Measurements from ENCODE around the gene TESK2. TPM values are rescaled to one million over a fixed set of nuclear protein-coding genes. Genes with fewer than 3 reads are reported as not detected.

TESK2 gene
- total RNA-seq, 1 donor, result 2.0 TPM

- no peak for DNase-seq (ENCODE audit: low read depth)
- H3K4me3 ChIP-seq (ENCODE audit: low read depth, low read length), result no peak overlapping the region
- no peak for TF ChIP-seq CTCF (IDR thresholded peaks at IDR 0.05; ENCODE audit: insufficient read depth, low read length)
Measured at GRCh38 chr1:45364294-45364693, 126.7 kb downstream of the TESK2 start.

GRCh38 chr1:45360981-45361380 lies 130.0 kb downstream of the TESK2 start:
- peak; percentile 82 for DNase-seq (ENCODE audit: low read depth)
- H3K4me3 ChIP-seq (ENCODE audit: low read depth, low read length), result peak overlapping the region; percentile 25
- TF ChIP-seq CTCF (IDR thresholded peaks at IDR 0.05; ENCODE audit: insufficient read depth, low read length), result peak; percentile 28

- peak; percentile 62 for TF ChIP-seq CTCF (IDR thresholded peaks at IDR 0.05; ENCODE audit: insufficient read depth, low read length)
- H3K4me3 ChIP-seq (ENCODE audit: low read depth, low read length), result no peak overlapping the region
- DNase-seq (ENCODE audit: low read depth), result peak; percentile 89
Measured at GRCh38 chr1:45359882-45360513, 131.0 kb downstream of the TESK2 start.

GRCh38 chr1:45356186-45356585 lies 134.8 kb downstream of the TESK2 start:
- no peak for TF ChIP-seq CTCF (IDR thresholded peaks at IDR 0.05; ENCODE audit: insufficient read depth, low read length)
- no peak for DNase-seq (ENCODE audit: low read depth)

DNA sequence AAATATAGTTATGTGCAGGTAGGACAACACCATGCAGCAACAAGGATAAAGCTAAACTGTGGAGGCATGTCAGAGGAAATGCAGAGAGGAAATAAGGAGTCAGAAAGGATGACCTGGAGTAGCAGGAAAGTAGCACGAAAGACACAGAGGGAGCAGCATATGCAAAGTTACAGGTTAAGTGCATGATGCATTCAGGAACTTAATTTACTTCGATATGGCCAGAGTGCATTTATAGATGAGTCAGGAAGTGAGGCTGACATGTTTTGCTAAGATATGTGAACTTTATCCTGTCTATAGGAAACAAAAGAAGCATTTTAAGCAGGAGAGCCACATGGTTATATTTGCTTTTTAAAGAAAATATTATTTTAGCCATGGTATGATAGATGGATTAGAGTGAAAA lies 135.3 kb downstream of the TESK2 start:
- H3K4me3 ChIP-seq (ENCODE audit: low read depth, low read length), result no peak overlapping the region
- TF ChIP-seq CTCF (IDR thresholded peaks at IDR 0.05; ENCODE audit: insufficient read depth, low read length), result no peak
- no peak for DNase-seq (ENCODE audit: low read depth)

More at GRCh38 chr1:45356186-45356585, 134.8 kb downstream of the TESK2 start:
- H3K4me3 ChIP-seq (ENCODE audit: low read depth, low read length), result no peak overlapping the region

DNA sequence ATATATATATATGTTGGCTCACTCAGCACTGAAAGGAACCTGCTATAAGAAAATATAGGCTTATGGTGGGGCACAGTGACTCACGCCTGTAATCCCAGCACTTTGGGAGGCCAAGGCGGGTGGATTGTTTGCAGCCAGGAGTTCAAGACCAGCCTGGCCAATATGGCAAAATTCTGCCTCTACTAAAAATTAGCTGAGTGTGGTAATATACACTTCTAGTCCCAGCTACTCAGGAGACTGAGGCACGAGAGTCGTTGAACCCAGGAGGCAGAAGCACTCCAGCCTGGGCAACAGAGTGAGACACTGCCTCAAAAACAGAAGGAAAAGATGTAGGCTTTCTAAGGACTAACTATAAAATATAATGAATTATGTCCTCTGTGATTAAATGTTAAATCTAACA lies 136.1 kb downstream of the TESK2 start:
- no peak overlapping the region for H3K4me3 ChIP-seq (ENCODE audit: low read depth, low read length)
- DNase-seq (ENCODE audit: low read depth), result no peak
- TF ChIP-seq CTCF (IDR thresholded peaks at IDR 0.05; ENCODE audit: insufficient read depth, low read length), result no peak

- no peak for TF ChIP-seq CTCF (IDR thresholded peaks at IDR 0.05; ENCODE audit: insufficient read depth, low read length)
- no peak for DNase-seq (ENCODE audit: low read depth)
- no peak overlapping the region for H3K4me3 ChIP-seq (ENCODE audit: low read depth, low read length)
Measured at GRCh38 chr1:45353685-45354084, 137.3 kb downstream of the TESK2 start.

All from fibroblast of the aortic adventitia (primary cell).